IMR-90 (cell line): ENCODE data around the gene PCGF2. TPM values are rescaled to one million over a fixed set of nuclear protein-coding genes. Genes with fewer than 3 reads are reported as not detected.

Source experiments
- ATAC-seq: fragments of 200-7000 bp; cut with Tn5 transposase; 2 replicates; pipeline ENCODE4 v1.9.1; 2020; ENCODE audit warnings: low read depth, mild to moderate bottlenecking, moderate library complexity
- BruUV-seq: library from RNA; stranded (reverse); fragments of 400-500 nt; replicated peaks from 2 replicates; lab custom pipeline; 2021; lab: Mats Ljungman, UMichigan
- CTCF ChIA-PET: fragments of 300-600 bp; formaldehyde crosslinking; extraction: SDS; loops from one replicate; lab custom pipeline; 2021; ENCODE audit warnings: antibody characterized with exemption; lab: Yijun Ruan, JAX
- POLR2A ChIA-PET: fragments of 300-600 bp; sonication (Branson Sonifier 250); formaldehyde crosslinking; loops from one replicate; lab custom pipeline; 2022; ENCODE audit warnings: antibody characterized with exemption; ENCODE audit not compliant: unreplicated experiment; lab: Charles Lee
- DNase-seq: peaks from one replicate; pipeline ENCODE4 v3.0.0; 2013
- H2AFZ ChIP-seq: replicated peaks from 2 replicates; pipeline ENCODE3; 2013; ENCODE audit warnings: low read length, mild to moderate bottlenecking; ENCODE audit not compliant: poor library complexity
- H2AK5ac ChIP-seq: 2 replicates; pipeline ENCODE4 v1.6.1; 2013; ENCODE audit warnings: low read depth, low read length, inconsistent platforms
- H2AK9ac ChIP-seq: replicated peaks from 2 replicates; pipeline ENCODE3; 2013; ENCODE audit warnings: mild to moderate bottlenecking, low read depth, low read length, moderate library complexity; ENCODE audit not compliant: poor library complexity
- H2BK120ac ChIP-seq: 2 replicates; pipeline ENCODE4 v1.6.1; 2013; ENCODE audit warnings: low read depth, low read length, inconsistent platforms
- H2BK15ac ChIP-seq: 3 replicates; pipeline ENCODE4 v1.6.1; 2013; ENCODE audit warnings: low read depth, low read length, inconsistent platforms
- H2BK20ac ChIP-seq: 2 replicates; pipeline ENCODE4 v1.6.1; 2013; ENCODE audit warnings: low read depth, mild to moderate bottlenecking, inconsistent platforms, low read length, moderate library complexity
- H2BK5ac ChIP-seq: 2 replicates; pipeline ENCODE4 v1.6.1; 2013; ENCODE audit warnings: mild to moderate bottlenecking, low read depth, low read length, inconsistent platforms; ENCODE audit not compliant: poor library complexity, severe bottlenecking
- H3K14ac ChIP-seq: replicated peaks from 2 replicates; pipeline ENCODE4 v1.6.1; 2013; ENCODE audit warnings: low read depth, low read length, inconsistent platforms
- H3K18ac ChIP-seq: 2 replicates; pipeline ENCODE4 v1.6.1; 2013; ENCODE audit warnings: low read depth, low read length, control low read depth
- H3K23ac ChIP-seq: 2 replicates; pipeline ENCODE4 v1.6.1; 2013; ENCODE audit warnings: low read depth, low read length, inconsistent platforms
- H3K27ac ChIP-seq: 2 replicates; pipeline ENCODE4 v1.5.1; 2013; ENCODE audit warnings: mild to moderate bottlenecking, control low read depth, low read length; ENCODE audit not compliant: insufficient read depth
- H3K27me3 ChIP-seq: 2 replicates; pipeline ENCODE4 v1.6.1; 2013; ENCODE audit warnings: low read length; ENCODE audit not compliant: control insufficient read depth, insufficient read depth
- H3K36me3 ChIP-seq: 2 replicates; pipeline ENCODE4 v1.6.1; 2013; ENCODE audit warnings: low read length, mixed read lengths; ENCODE audit not compliant: control insufficient read depth, insufficient read depth
- H3K4ac ChIP-seq: 2 replicates; pipeline ENCODE4 v1.6.1; 2013; ENCODE audit warnings: low read depth, low read length, inconsistent platforms
- H3K4me1 ChIP-seq: 2 replicates; pipeline ENCODE4 v1.6.1; 2013; ENCODE audit warnings: low read length, mixed read lengths; ENCODE audit not compliant: control insufficient read depth, insufficient read depth
- H3K4me2 ChIP-seq: 2 replicates; pipeline ENCODE4 v1.6.1; 2013; ENCODE audit warnings: low read depth, mild to moderate bottlenecking, control low read depth, low read length, moderate library complexity
- H3K4me3 ChIP-seq: 2 replicates; pipeline ENCODE4 v1.5.1; 2013; ENCODE audit warnings: low read depth, mild to moderate bottlenecking, control low read depth, low read length, moderate library complexity; ENCODE audit not compliant: insufficient read depth
- H3K56ac ChIP-seq: 2 replicates; pipeline ENCODE4 v1.6.1; 2013; ENCODE audit warnings: low read length, inconsistent platforms; ENCODE audit not compliant: insufficient read depth; ENCODE audit errors: extremely low read depth
- H3K79me1 ChIP-seq, 2 experiments: 2 replicates each; pipeline ENCODE4 v1.6.1; 2013; ENCODE audit warnings: low read length in 2 of 2, inconsistent platforms in 1 of 2, low read depth in 1 of 2
- H3K9ac ChIP-seq: 2 replicates; pipeline ENCODE4 v1.6.1; 2013; ENCODE audit warnings: low read depth, low read length, control low read depth
- H3K9me1 ChIP-seq: 2 replicates; pipeline ENCODE4 v1.6.1; 2013; ENCODE audit warnings: low read length, inconsistent platforms; ENCODE audit not compliant: insufficient read depth
- H3K9me3 ChIP-seq: 2 replicates; pipeline ENCODE4 v1.6.1; 2013; ENCODE audit warnings: low read length; ENCODE audit not compliant: control insufficient read depth, insufficient read depth
- H4K20me1 ChIP-seq: 2 replicates; pipeline ENCODE4 v1.6.1; 2013; ENCODE audit warnings: low read length, inconsistent platforms; ENCODE audit not compliant: insufficient read depth
- H4K5ac ChIP-seq: 2 replicates; pipeline ENCODE4 v1.6.1; 2013; ENCODE audit warnings: mild to moderate bottlenecking, low read depth, low read length, control low read depth
- H4K8ac ChIP-seq, 2 experiments: 2 replicates each; pipeline ENCODE4 v1.6.1; 2013; ENCODE audit warnings: low read depth in 2 of 2, low read length in 2 of 2, control low read depth in 1 of 2, inconsistent platforms in 1 of 2
- H4K91ac ChIP-seq: 2 replicates; pipeline ENCODE4 v1.6.1; 2013; ENCODE audit warnings: low read depth, low read length, inconsistent platforms; ENCODE audit not compliant: insufficient read depth
- RAD21 ChIP-seq: IDR thresholded peaks from 2 replicates; pipeline ENCODE4 v1.6.1; 2012; ENCODE audit warnings: low read length, improper control_type of control experiment
- RFX5 ChIP-seq: IDR thresholded peaks from 2 replicates; pipeline ENCODE4 v1.8.0; 2012; ENCODE audit warnings: low read depth, mild to moderate bottlenecking, low read length, moderate library complexity
- WGBS, 2 experiments: methylation state at CpG; one replicate each; pipeline versions ENCODE4 v1.1.5 to v1.1.7; 2013; ENCODE audit warnings: missing lambda C conversion rate in 2 of 2; ENCODE audit not compliant: insufficient read length in 1 of 2; ENCODE audit errors: extremely low coverage in 2 of 2; 5-methylcytosine and 5-hydroxymethylcytosine counted together
- dilution Hi-C: fragments of 300-500 bp; cut with HindIII; formaldehyde crosslinking; loops from one replicate; pipeline ENCODE4 v1.14.3; 2018; ENCODE audit warnings: low sequenced_read_pairs; ENCODE audit not compliant: unreplicated experiment
- in situ Hi-C: fragments of 300-500 bp; cut with MboI; formaldehyde crosslinking; loops from 3 replicates; pipeline ENCODE4 v1.14.3; 2019; ENCODE audit warnings: low sequenced_read_pairs, inconsistent platforms, mixed read lengths
- intact Hi-C: fragments of 100-400 bp; cut with micrococcal nuclease; formaldehyde crosslinking; loops from 2 replicates; pipeline ENCODE4 v1.10.0; 2022
- polyA plus RNA-seq, 3 experiments: library from polyadenylated mRNA; depleted of rRNA; stranded (reverse); fragments of >200 nt; gene quantifications; 2 replicates each; pipeline ENCODE4 v1.2.3, GENCODE V29; 2012; ENCODE audit warnings: low replicate concordance in 1 of 3
- total RNA-seq: library from RNA; depleted of rRNA; stranded (reverse); fragments of >200 nt; gene quantifications from 2 replicates; pipeline ENCODE4 v1.2.3, GENCODE V29; 2012
- TF ChIP-seq, protein P1 (sequence below): fragments of 150-350 bp; IDR thresholded peaks from 2 replicates; pipeline ENCODE4 v1.6.1; 2016; ENCODE audit warnings: low read depth, mild to moderate bottlenecking, low read length, moderate library complexity, borderline replicate concordance

Gene PCGF2
- total and polyA plus RNA-seq, 2 of the 4 experiments (the other 2 are of a cell fraction): 1.1 to 18.2 TPM

DNA sequence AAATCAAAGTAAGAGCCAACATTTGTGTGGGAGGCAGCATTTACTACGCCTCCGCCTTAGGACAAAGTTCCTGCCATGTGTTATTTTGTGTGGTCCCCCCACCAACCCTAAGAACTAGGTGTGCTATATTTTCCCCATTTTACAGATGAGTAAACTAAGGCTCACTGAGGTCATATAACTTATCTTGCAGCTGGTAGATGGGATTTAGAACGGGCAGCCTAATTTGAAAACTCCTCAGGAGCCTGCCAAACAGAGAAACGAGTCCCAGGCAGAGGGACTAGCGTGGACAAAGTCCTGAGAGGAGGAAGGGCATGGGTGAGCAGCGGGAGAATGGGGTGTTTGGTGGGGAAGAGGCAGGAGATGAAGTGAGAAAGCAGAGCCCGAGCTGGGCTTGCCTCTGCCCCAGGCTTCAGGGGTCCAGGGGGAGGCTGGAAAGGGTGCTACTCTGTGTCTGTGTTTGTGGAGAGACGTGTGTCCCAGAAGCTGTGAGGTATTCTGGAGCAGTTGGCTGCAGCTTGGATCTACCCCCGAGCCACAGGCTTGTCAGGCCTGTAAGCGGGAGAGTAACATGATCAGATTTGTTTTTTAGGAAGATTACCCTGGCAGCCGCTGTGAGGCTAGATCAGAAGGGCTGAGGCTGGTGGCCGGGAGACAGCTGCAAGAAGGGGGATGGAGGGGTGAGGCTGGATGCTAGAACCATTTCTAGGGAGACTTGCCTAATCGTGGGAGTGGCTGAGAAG is 38.1 kb downstream of the PCGF2 start:
- Histone ChIP-seq H3K56ac (no peak overlapping the region), H3K36me3 (peaks cover 48% of the 10 kb centered on the region), H3K4me1 (peaks cover 4% of the 10 kb centered on the region; the same call in 1 of the 2 replicates), H2BK5ac (no peak overlapping the region), H3K4ac (no peak overlapping the region), H2BK15ac (no peak overlapping the region), H3K9ac (no peak overlapping the region), H2BK20ac (no peak overlapping the region), H3K27ac (no peak overlapping the region), H3K4me2 (no peak overlapping the region), H3K23ac (no peak overlapping the region), H4K91ac (no peak overlapping the region), H3K4me3 (no peak overlapping the region), H3K9me1 (peaks cover 3% of the 10 kb centered on the region; the same call in 1 of the 2 replicates), H2AK5ac (no peak overlapping the region), H3K79me1 (peaks cover 17 to 45% of the 10 kb centered on the region in 2 experiments; a peak in 3 of 4 replicates), H4K8ac (no peak overlapping the region), H2BK120ac (no peak overlapping the region), H3K18ac (no peak overlapping the region), H3K14ac (no peak overlapping the region), H3K27me3 (no peaks in the 10 kb centered on the region), H2AK9ac (no peak overlapping the region), H4K5ac (no peak overlapping the region), H2AFZ (no peak overlapping the region), H4K20me1 (peaks cover 27% of the 10 kb centered on the region; the same call in 1 of the 2 replicates), H3K9me3 (no peaks in the 10 kb centered on the region)
- ChIA-PET POLR2A (no interaction called here), CTCF (interaction anchor here (0.6 kb wide), 1 partner anchor 22 kb away, joined by 4 read pairs; no protein-coding TSS in a partner anchor)
- dilution Hi-C loops (no loop called here), in situ Hi-C loops (no loop called here), intact Hi-C loops (no loop called here)
- no peak for DNase-seq
- no TSS peak for BruUV-seq
- no peak for ATAC-seq
- TF ChIP-seq RAD21: no peak
- TF ChIP-seq RFX5: no peak
- TF ChIP-seq, protein P1, sequence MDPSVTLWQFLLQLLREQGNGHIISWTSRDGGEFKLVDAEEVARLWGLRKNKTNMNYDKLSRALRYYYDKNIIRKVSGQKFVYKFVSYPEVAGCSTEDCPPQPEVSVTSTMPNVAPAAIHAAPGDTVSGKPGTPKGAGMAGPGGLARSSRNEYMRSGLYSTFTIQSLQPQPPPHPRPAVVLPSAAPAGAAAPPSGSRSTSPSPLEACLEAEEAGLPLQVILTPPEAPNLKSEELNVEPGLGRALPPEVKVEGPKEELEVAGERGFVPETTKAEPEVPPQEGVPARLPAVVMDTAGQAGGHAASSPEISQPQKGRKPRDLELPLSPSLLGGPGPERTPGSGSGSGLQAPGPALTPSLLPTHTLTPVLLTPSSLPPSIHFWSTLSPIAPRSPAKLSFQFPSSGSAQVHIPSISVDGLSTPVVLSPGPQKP: no peak
- WGBS, 2 experiments: 68% methylated on average over 6 of the region's 13 CpGs; no CpG with 5 or more reads in 1 of the 2 experiments
